Keratinocyte (primary cell): Measurements from ENCODE around the gene FOXJ3. TPM values are rescaled to one million over a fixed set of nuclear protein-coding genes. Genes with fewer than 3 reads are reported as not detected.

ENCODE experiments used
- DNase-seq: peaks from one replicate; pipeline ENCODE4 v3.0.0-alpha.2; 2011; ENCODE audit warnings: low read depth, missing footprints, low spot score
- FAIRE-seq: peaks from 2 replicates; lab custom pipeline; 2011; peaks lifted over from hg19 to GRCh38; lab: Jason Lieb, UNC
- H2AFZ ChIP-seq: 2 replicates; pipeline ENCODE4 v1.6.0; 2012; ENCODE audit warnings: low read length, control low read depth, inconsistent platforms; ENCODE audit not compliant: control insufficient read depth
- H3K27ac ChIP-seq: 2 replicates; pipeline ENCODE4 v1.5.1; 2011; ENCODE audit warnings: low read length; ENCODE audit not compliant: control insufficient read depth, insufficient read depth
- H3K27me3 ChIP-seq: 3 replicates; pipeline ENCODE4 v1.6.0; 2011; ENCODE audit warnings: low read length; ENCODE audit not compliant: control insufficient read depth, insufficient read depth; ENCODE audit errors: extremely low read depth
- H3K36me3 ChIP-seq, 2 experiments: 2 replicates in 1 of 2; 3 replicates in 1 of 2; pipeline ENCODE4 v1.5.1; 2011; ENCODE audit warnings: low read length in 2 of 2, mild to moderate bottlenecking in 1 of 2; ENCODE audit not compliant: control insufficient read depth in 2 of 2, insufficient read depth in 2 of 2; ENCODE audit errors: extremely low read depth in 1 of 2
- H3K4me1 ChIP-seq: 3 replicates; pipeline ENCODE4 v1.5.1; 2011; ENCODE audit warnings: low read length; ENCODE audit not compliant: control insufficient read depth, insufficient read depth; ENCODE audit errors: extremely low read depth
- H3K4me2 ChIP-seq: 3 replicates; pipeline ENCODE4 v1.6.0; 2011; ENCODE audit warnings: low read depth, low read length; ENCODE audit not compliant: control insufficient read depth, insufficient read depth; ENCODE audit errors: extremely low read depth
- H3K4me3 ChIP-seq, 3 experiments: fragments of 200-600 bp in 1 of 3; sonication (generic) in 1 of 3; 2 replicates in 2 of 3; 3 replicates in 1 of 3; pipeline ENCODE4 v1.5.1; 2011 to 2016; ENCODE audit warnings: low read length in 3 of 3, mild to moderate bottlenecking in 3 of 3, control low read depth in 2 of 3, inconsistent platforms in 1 of 3, low read depth in 1 of 3, mixed read lengths in 1 of 3, mixed run types in 1 of 3, moderate library complexity in 1 of 3; ENCODE audit not compliant: control insufficient read depth in 2 of 3, insufficient read depth in 2 of 3; ENCODE audit errors: extremely low read depth in 1 of 3
- H3K79me2 ChIP-seq: 2 replicates; pipeline ENCODE4 v1.6.0; 2012; ENCODE audit warnings: low read length; ENCODE audit not compliant: control insufficient read depth, insufficient read depth
- H3K9ac ChIP-seq: 3 replicates; pipeline ENCODE4 v1.6.0; 2011; ENCODE audit warnings: low read length; ENCODE audit not compliant: control insufficient read depth, insufficient read depth; ENCODE audit errors: extremely low read depth
- H3K9me1 ChIP-seq: 3 replicates; pipeline ENCODE4 v1.6.0; 2011; ENCODE audit warnings: low read length; ENCODE audit not compliant: control insufficient read depth, insufficient read depth; ENCODE audit errors: extremely low read depth
- H3K9me3 ChIP-seq: 2 replicates; pipeline ENCODE4 v1.5.1; 2012; ENCODE audit warnings: low read depth, low read length; ENCODE audit not compliant: control insufficient read depth
- H4K20me1 ChIP-seq: 3 replicates; pipeline ENCODE4 v1.6.0; 2011; ENCODE audit warnings: low read length; ENCODE audit not compliant: control insufficient read depth, insufficient read depth; ENCODE audit errors: extremely low read depth
- CTCF ChIP-seq, 3 experiments: IDR thresholded peaks in 1 of 3; conservative IDR thresholded peaks in 1 of 3; optimal IDR thresholded peaks in 1 of 3; 2 replicates in 2 of 3; 3 replicates in 1 of 3; pipeline versions ENCODE3 to v1.5.1; 2011; ENCODE audit warnings: low read length in 3 of 3, mild to moderate bottlenecking in 3 of 3, moderate library complexity in 2 of 3, control low read depth in 1 of 3, inconsistent platforms in 1 of 3; ENCODE audit not compliant: insufficient read depth in 2 of 3; ENCODE audit errors: extremely low read depth in 1 of 3
- EZH2 ChIP-seq: IDR thresholded peaks from one replicate; pipeline ENCODE4 v1.6.1; 2012; ENCODE audit warnings: inconsistent platforms, mild to moderate bottlenecking, low read length, moderate library complexity
- dilution Hi-C: fragments of 300-500 bp; cut with MboI; formaldehyde crosslinking; loops from one replicate; pipeline ENCODE4 v1.7.0; 2020; ENCODE audit warnings: low sequenced_read_pairs; ENCODE audit not compliant: extremely low pct_ligation_motif_present
- polyA plus RNA-seq, 5 experiments: library from polyadenylated mRNA; depleted of rRNA in 3 of 5; stranded (reverse) in 3 of 5; stranded (forward) in 1 of 5; unstranded in 1 of 5; fragments of >200 nt; gene quantifications; 1 replicate in 1 of 5; 2 replicates in 3 of 5; 3 replicates in 1 of 5; pipeline versions ENCODE4 v1.2.1 to v1.2.3, GENCODE V29; 2011 to 2012; ENCODE audit warnings: missing spikeins in 2 of 5, low read depth in 1 of 5, low replicate concordance in 1 of 5

Gene FOXJ3
- polyA plus RNA-seq, 1 donor (not counting 4 experiments of a cell fraction or from before 2014, with no cell fraction given): 40.2 TPM

- no peaks in the 10 kb centered on the region for H3K9me3 ChIP-seq
- dilution Hi-C loops: no loop called here
- H3K9ac ChIP-seq: no peak overlapping the region
- no peak overlapping the region for H3K4me3 ChIP-seq
- no peaks in the 10 kb centered on the region for H3K36me3 ChIP-seq
- no peak overlapping the region for H3K4me2 ChIP-seq
- FAIRE-seq (no peak), DNase-seq (no peak)
- no peak overlapping the region for H3K27ac ChIP-seq
- H2AFZ ChIP-seq: no peak overlapping the region
- H3K79me2 ChIP-seq: peaks cover 20% of the 10 kb centered on the region
- no peaks in the 10 kb centered on the region for H4K20me1 ChIP-seq
- H3K27me3 ChIP-seq: no peaks in the 10 kb centered on the region
- no peaks in the 10 kb centered on the region for H3K9me1 ChIP-seq
- no peaks in the 10 kb centered on the region for H3K4me1 ChIP-seq
- TF ChIP-seq CTCF (optimal IDR thresholded peaks at IDR 0.05 in 1 of 3, IDR thresholded peaks at IDR 0.05 in 1 of 3, conservative IDR thresholded peaks at IDR 0.05 in 1 of 3; ENCODE audit: extremely low read depth in 1 of 3, insufficient read depth in 2 of 3, low read length in 3 of 3) (no peak), EZH2 (no peak)
Observed at GRCh38 chr1:42231253-42231652, 103.8 kb downstream of the FOXJ3 start.

GRCh38 chr1:42228938-42229337 lies 106.1 kb downstream of the FOXJ3 start:
- H3K27me3 ChIP-seq: no peaks in the 10 kb centered on the region
- H3K9ac ChIP-seq: no peak overlapping the region
- H2AFZ ChIP-seq: no peak overlapping the region
- no peak overlapping the region for H3K4me2 ChIP-seq
- FAIRE-seq (no peak), DNase-seq (no peak)
- no peak overlapping the region for H3K27ac ChIP-seq
- no peak overlapping the region for H3K4me3 ChIP-seq
- no peaks in the 10 kb centered on the region for H4K20me1 ChIP-seq
- TF ChIP-seq EZH2 (no peak), CTCF (optimal IDR thresholded peaks at IDR 0.05 in 1 of 3, IDR thresholded peaks at IDR 0.05 in 1 of 3, conservative IDR thresholded peaks at IDR 0.05 in 1 of 3; ENCODE audit: extremely low read depth in 1 of 3, insufficient read depth in 2 of 3, low read length in 3 of 3) (no peak)
- H3K79me2 ChIP-seq: peaks cover 14% of the 10 kb centered on the region
- H3K9me3 ChIP-seq: no peaks in the 10 kb centered on the region
- no peaks in the 10 kb centered on the region for H3K36me3 ChIP-seq
- dilution Hi-C loops: no loop called here
- H3K9me1 ChIP-seq: no peaks in the 10 kb centered on the region
- H3K4me1 ChIP-seq: no peaks in the 10 kb centered on the region
